Astrocyte of the spinal cord (primary cell): ENCODE measurements around the gene SLC10A7.

ENCODE experiments used
- DNase-seq: peaks from one replicate; pipeline ENCODE4 v3.0.0; 2011; ENCODE audit warnings: low read depth, low spot score
- H3K4me3 ChIP-seq: 2 replicates; pipeline ENCODE4 v1.5.1; 2011; ENCODE audit warnings: low read depth, mild to moderate bottlenecking, low read length, moderate library complexity
- in situ Hi-C: cut with HindIII; loops from 2 replicates; pipeline ENCODE4 v1.10.0; 2017; ENCODE audit warnings: low sequenced_read_pairs
- TF ChIP-seq, protein P1 (sequence below): IDR thresholded peaks from 2 replicates; pipeline ENCODE4 v1.5.1; 2012; ENCODE audit warnings: low read depth, mild to moderate bottlenecking, low read length, inconsistent platforms

The SLC10A7 gene

DNA sequence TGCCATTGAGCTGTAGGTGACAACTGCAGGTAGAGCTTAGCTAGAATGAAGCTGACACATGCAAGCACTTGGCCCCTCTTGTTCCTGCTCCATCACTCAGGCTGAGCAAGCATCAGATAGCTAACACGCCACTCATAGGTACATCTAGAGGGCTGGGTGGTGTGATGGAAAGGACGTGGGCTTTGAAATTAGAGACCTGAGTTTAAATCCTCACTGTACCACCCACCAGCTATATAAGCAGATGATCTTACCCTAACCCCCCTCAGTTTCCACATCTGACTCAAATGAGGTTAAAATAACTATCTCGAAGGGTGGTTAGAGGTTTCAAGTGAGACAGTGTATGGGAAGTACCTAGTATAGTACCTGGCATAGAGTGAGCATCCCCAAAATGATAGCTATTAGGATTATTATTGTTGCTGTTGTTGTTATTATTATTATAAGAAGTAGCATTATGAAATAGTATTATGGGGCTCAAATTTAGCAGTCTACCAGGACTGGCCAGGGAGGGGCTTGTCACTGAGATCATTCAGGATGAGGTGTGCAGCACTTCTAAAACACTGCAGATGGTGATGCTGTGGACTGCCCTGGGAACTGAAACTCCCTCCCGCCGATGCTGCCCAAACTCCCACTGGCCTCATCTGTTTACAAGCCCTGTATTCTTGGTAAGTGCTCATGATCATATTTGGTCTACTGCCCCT lies 248.4 kb downstream of the SLC10A7 start:
- TF ChIP-seq, protein P1, sequence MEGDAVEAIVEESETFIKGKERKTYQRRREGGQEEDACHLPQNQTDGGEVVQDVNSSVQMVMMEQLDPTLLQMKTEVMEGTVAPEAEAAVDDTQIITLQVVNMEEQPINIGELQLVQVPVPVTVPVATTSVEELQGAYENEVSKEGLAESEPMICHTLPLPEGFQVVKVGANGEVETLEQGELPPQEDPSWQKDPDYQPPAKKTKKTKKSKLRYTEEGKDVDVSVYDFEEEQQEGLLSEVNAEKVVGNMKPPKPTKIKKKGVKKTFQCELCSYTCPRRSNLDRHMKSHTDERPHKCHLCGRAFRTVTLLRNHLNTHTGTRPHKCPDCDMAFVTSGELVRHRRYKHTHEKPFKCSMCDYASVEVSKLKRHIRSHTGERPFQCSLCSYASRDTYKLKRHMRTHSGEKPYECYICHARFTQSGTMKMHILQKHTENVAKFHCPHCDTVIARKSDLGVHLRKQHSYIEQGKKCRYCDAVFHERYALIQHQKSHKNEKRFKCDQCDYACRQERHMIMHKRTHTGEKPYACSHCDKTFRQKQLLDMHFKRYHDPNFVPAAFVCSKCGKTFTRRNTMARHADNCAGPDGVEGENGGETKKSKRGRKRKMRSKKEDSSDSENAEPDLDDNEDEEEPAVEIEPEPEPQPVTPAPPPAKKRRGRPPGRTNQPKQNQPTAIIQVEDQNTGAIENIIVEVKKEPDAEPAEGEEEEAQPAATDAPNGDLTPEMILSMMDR = no peak
- DNase-seq = no peak
- in situ Hi-C loops = no loop called here
- no peak overlapping the region for H3K4me3 ChIP-seq

DNA sequence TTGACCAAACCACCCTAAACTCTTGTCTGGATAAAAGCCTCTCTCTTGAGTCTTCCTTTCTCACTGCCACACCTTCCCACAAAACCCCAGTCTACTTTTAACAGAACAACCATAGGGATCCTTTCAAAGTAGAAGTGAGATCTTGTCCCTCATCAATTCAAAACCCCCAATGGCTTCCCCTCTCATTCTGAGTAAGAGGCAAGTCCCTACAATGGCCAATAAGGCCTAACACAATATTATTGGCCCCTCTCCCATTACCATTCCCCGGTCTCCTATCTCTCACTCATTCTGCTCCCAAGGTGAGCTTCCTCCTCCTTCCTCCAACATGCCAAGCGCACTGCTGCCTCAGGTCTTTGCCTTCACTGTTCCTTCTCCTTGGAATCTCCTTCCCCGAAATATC lies 250.3 kb downstream of the SLC10A7 start:
- in situ Hi-C loops = no loop called here
- TF ChIP-seq, protein P1 = no peak
- no peak overlapping the region for H3K4me3 ChIP-seq
- no peak for DNase-seq

DNA sequence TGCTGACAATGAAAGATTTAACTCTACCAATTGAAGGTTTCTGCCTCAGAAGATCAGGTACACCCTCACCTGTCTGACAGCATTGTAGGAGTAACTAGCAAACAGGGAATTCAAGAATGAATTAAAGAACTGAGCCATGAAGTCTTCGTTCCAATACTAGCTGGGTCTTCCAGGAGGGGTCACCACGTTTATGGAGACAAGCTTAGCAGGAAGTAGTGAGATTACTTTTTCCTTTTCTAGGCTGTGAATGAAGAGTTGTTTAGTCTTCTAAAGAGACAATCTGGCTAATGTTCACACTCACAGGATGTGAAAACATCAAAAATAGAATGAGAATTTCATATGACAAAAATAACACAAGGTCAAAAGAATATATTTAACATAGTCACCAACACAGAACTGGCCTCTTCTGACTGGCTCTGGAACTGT lies 252.5 kb downstream of the SLC10A7 start:
- in situ Hi-C loops = no loop called here
- H3K4me3 ChIP-seq = no peak overlapping the region
- TF ChIP-seq, protein P1 = no peak
- DNase-seq = no peak

GRCh38 chr4:146267826-146268225 lies 253.9 kb downstream of the SLC10A7 start:
- in situ Hi-C loops = no loop called here
- no peak for DNase-seq
- no peak overlapping the region for H3K4me3 ChIP-seq
- TF ChIP-seq, protein P1 = no peak

DNA sequence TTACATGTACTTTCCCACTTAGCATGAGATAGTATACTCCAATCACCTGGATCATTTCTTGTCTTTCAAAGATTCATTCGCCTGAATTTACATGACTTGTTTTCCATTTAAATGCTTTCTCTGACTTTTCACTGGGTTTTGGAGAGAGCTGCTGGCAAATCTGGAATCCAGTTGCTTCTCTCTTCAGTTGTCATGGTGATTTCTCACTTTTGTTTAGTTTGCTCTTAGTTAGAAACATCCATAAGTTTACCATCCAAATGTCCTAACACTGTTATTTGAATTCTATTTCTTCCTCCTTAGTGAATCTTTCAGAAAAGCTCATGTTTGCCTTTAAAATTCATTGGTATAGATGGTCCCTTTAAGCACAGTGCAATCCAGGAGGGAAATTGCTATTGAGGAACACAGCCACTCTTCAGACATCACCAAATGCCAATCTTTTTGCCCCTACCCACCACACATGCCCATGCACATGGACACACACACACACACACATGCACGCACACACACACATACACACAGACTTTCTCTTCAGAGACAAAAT lies 255.7 kb downstream of the SLC10A7 start:
- TF ChIP-seq, protein P1 = no peak
- in situ Hi-C loops = no loop called here
- no peak overlapping the region for H3K4me3 ChIP-seq
- no peak for DNase-seq

DNA sequence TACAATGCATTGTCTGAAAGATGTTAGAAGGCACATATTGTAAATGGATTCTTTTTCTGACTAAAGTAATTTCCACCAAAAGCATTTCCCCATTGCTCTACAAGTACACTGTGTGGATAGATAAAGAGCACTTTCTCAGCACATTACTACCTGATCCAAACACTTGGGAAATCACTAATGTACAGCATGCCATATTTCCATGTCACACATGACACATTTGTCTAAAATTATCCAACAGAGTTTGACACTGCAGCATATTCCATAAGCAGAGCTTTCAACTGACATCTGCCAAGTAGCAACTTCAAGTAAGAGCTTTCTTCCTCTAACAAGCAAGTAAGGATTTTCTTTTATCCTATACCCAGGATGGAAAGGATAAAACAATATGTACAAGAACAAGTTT lies 257.9 kb downstream of the SLC10A7 start:
- TF ChIP-seq, protein P1 = no peak
- in situ Hi-C loops = no loop called here
- H3K4me3 ChIP-seq = no peak overlapping the region
- no peak for DNase-seq

DNA sequence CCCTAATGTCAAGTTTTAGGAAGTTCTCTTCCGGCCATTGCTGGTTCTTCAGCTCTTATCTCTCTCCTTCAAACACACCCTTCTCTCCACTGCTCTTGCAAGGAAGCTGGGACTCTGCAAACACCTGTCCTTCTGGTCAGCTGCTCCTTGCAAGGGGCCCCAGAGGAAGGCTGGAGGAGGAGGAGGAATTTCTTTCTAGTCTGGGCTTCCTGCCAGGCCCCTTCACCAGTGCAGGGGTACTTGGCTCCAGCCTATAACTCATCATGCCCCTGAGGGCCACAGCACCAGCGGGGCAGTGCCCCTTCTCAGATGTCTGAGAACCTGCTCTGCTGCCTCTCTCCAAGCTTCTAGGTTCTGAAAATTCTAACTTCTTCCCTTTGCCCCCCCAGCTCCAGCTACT lies 260.7 kb downstream of the SLC10A7 start:
- TF ChIP-seq, protein P1 = no peak
- DNase-seq = no peak
- no peak overlapping the region for H3K4me3 ChIP-seq
- in situ Hi-C loops = no loop called here
